OCI-LY3 (cell line): Measurements from ENCODE around the gene CYTH4.
A peak's percentile ranks its signal among the peaks of the same experiment; 100 is the strongest.

Experiments
- H2AFZ ChIP-seq: fragments of 200-600, 300-600 bp; shearing (Covaris generic); 2 replicates; pipeline ENCODE4 v1.6.0; 2014; ENCODE audit warnings: antibody characterized with exemption, low read depth, low read length
- H3K27ac ChIP-seq: fragments of 200-600, 300-600 bp; sonication (generic); 2 replicates; pipeline ENCODE4 v1.5.1; 2014; ENCODE audit warnings: mild to moderate bottlenecking, low read length, moderate library complexity, mixed read lengths
- H3K27me3 ChIP-seq: fragments of 200-600, 300-600 bp; sonication (generic); 2 replicates; pipeline ENCODE4 v1.6.1; 2014; ENCODE audit warnings: low read depth, low read length, mixed read lengths
- H3K36me3 ChIP-seq: fragments of 200-600, 300-600 bp; sonication (generic); replicated peaks from 2 replicates; pipeline ENCODE3; 2014; ENCODE audit warnings: low read depth, low read length, mixed read lengths
- H3K4me1 ChIP-seq: fragments of 300-600, 200-600 bp; sonication (generic); 2 replicates; pipeline ENCODE4 v1.6.1; 2014; ENCODE audit warnings: low read length, mixed read lengths
- H3K4me2 ChIP-seq: fragments of 200-600, 300-600 bp; sonication (generic); 2 replicates; pipeline ENCODE4 v1.6.1; 2014; ENCODE audit warnings: low read length, mixed read lengths
- H3K4me3 ChIP-seq: fragments of 300-600, 200-600 bp; sonication (generic); 2 replicates; pipeline ENCODE4 v1.5.1; 2014; ENCODE audit warnings: antibody characterized with exemption, mild to moderate bottlenecking, low read length, moderate library complexity
- H3K79me2 ChIP-seq: fragments of 300-600, 200-600 bp; shearing (Covaris generic); 2 replicates; pipeline ENCODE4 v1.6.1; 2014; ENCODE audit warnings: mild to moderate bottlenecking, low read length, mixed read lengths
- H3K9ac ChIP-seq: fragments of 300-600, 200-600 bp; shearing (Covaris generic); 2 replicates; pipeline ENCODE4 v1.6.0; 2014; ENCODE audit warnings: mild to moderate bottlenecking, low read length, moderate library complexity
- H3K9me3 ChIP-seq: fragments of 200-600, 300-600 bp; shearing (Covaris generic); 2 replicates; pipeline ENCODE4 v1.6.1; 2014; ENCODE audit warnings: low read length, mixed read lengths; ENCODE audit not compliant: insufficient read depth
- H4K20me1 ChIP-seq: fragments of 200-600, 300-600 bp; sonication (generic); 2 replicates; pipeline ENCODE4 v1.6.1; 2016; ENCODE audit warnings: low read length, mixed read lengths; ENCODE audit not compliant: insufficient read depth
- CTCF ChIP-seq: fragments of 200-600, 300-600 bp; sonication (generic); IDR thresholded peaks from 2 replicates; pipeline ENCODE4 v1.5.1; 2014; ENCODE audit warnings: antibody characterized with exemption, low read length, low read depth
- EZH2phosphoT487 ChIP-seq: fragments of 200-600 bp; shearing (Covaris generic); IDR thresholded peaks from 2 replicates; pipeline ENCODE4 v1.6.1; 2018; ENCODE audit warnings: antibody characterized with exemption, mixed run types, low read depth

The CYTH4 gene

GRCh38 chr22:37314315-37315074 is 32.2 kb downstream of the CYTH4 start:
- Histone ChIP-seq H3K36me3 (peaks cover 30% of the 10 kb centered on the region), H2AFZ (no peak overlapping the region), H3K9ac (no peak overlapping the region), H3K4me1 (peaks cover 34% of the 10 kb centered on the region), H3K4me3 (no peak overlapping the region), H4K20me1 (no peaks in the 10 kb centered on the region), H3K79me2 (no peaks in the 10 kb centered on the region), H3K4me2 (0 out of 2 replicates have a peak overlapping the region, but pooled peaks have one; percentile 3), H3K9me3 (no peaks in the 10 kb centered on the region), H3K27me3 (0 out of 2 replicates have a peak, but pooled peaks cover 4% of the 10 kb centered on the region), H3K27ac (no peak overlapping the region)
- TF ChIP-seq CTCF (no peak), EZH2phosphoT487 (no peak)

- Histone ChIP-seq H3K79me2 (no peaks in the 10 kb centered on the region), H3K27ac (no peak overlapping the region), H3K27me3 (peaks cover 18% of the 10 kb centered on the region), H3K36me3 (peaks cover 13% of the 10 kb centered on the region), H2AFZ (no peak overlapping the region), H4K20me1 (no peaks in the 10 kb centered on the region), H3K9ac (no peak overlapping the region), H3K9me3 (no peaks in the 10 kb centered on the region), H3K4me1 (peaks cover 15% of the 10 kb centered on the region), H3K4me2 (no peak overlapping the region), H3K4me3 (no peak overlapping the region)
- TF ChIP-seq EZH2phosphoT487 = no peak
- TF ChIP-seq CTCF = no peak
Measured at GRCh38 chr22:37316405-37316804, 34.1 kb downstream of the CYTH4 start.

GRCh38 chr22:37316875-37317371 is 34.6 kb downstream of the CYTH4 start:
- H3K9me3 ChIP-seq = no peaks in the 10 kb centered on the region
- no peak overlapping the region for H3K27ac ChIP-seq
- TF ChIP-seq EZH2phosphoT487 (no peak), CTCF (peak; percentile 91)
- no peak overlapping the region for H2AFZ ChIP-seq
- no peak overlapping the region for H3K4me3 ChIP-seq
- H3K9ac ChIP-seq = no peak overlapping the region
- no peak overlapping the region for H3K4me2 ChIP-seq
- H3K79me2 ChIP-seq = no peaks in the 10 kb centered on the region
- peaks cover 8% of the 10 kb centered on the region for H3K36me3 ChIP-seq
- H3K27me3 ChIP-seq = peaks cover 18% of the 10 kb centered on the region
- no peaks in the 10 kb centered on the region for H4K20me1 ChIP-seq
- H3K4me1 ChIP-seq = peaks cover 12% of the 10 kb centered on the region

GRCh38 chr22:37317698-37318210 is 35.4 kb downstream of the CYTH4 start:
- peaks cover 25% of the 10 kb centered on the region for H3K27me3 ChIP-seq
- H3K36me3 ChIP-seq = no peaks in the 10 kb centered on the region
- H3K79me2 ChIP-seq = no peaks in the 10 kb centered on the region
- H3K4me2 ChIP-seq = no peak overlapping the region
- H3K4me3 ChIP-seq = no peak overlapping the region
- TF ChIP-seq EZH2phosphoT487 = no peak
- no peak for TF ChIP-seq CTCF
- H3K9me3 ChIP-seq = no peaks in the 10 kb centered on the region
- no peak overlapping the region for H3K27ac ChIP-seq
- H2AFZ ChIP-seq = no peak overlapping the region
- H3K9ac ChIP-seq = no peak overlapping the region
- H3K4me1 ChIP-seq = peaks cover 12% of the 10 kb centered on the region
- H4K20me1 ChIP-seq = no peaks in the 10 kb centered on the region
